ENCODE results near the gene KIAA0825. TPM values are rescaled to one million over a fixed set of nuclear protein-coding genes. Genes with fewer than 3 reads are reported as not detected.

The KIAA0825 gene
- total RNA-seq, 2 donors from 2014 or later, result 4.1 to 4.3 TPM

DNA sequence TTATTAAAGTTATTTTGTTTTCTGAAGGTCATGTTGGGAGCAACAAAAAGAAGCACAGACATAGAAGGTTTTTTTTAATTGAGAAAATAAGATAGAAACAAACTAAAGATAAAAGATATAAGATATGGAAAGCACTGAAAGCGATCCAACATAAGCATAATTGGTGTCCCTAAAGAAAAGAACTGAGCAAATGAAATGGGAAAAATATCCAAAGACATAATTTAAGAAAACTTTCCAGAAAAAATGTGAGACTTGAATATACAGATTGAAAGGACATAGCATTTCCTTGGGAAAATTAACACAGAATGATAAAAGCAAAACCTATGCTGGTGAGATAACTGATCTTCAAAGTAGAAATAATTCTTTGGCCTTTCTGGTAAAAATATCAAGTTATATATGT is 289.3 kb downstream of the KIAA0825 start:
- Histone ChIP-seq H3K27me3 (replicated peaks; ENCODE audit: insufficient read depth) (no peaks in the 10 kb centered on the region), H3K36me3 (no peaks in the 10 kb centered on the region), H3K4me1 (ENCODE audit: control insufficient read depth in 1 of 2, low read depth in 2 of 2) (no peaks in the 10 kb centered on the region), H3K27ac (no peak overlapping the region), H3K9me3 (no peaks in the 10 kb centered on the region), H3K4me3 (no peak overlapping the region)
- no peak for ATAC-seq (ENCODE audit: insufficient number of reproducible peaks, low FRiP score, low read depth)
- TF ChIP-seq, protein P1, sequence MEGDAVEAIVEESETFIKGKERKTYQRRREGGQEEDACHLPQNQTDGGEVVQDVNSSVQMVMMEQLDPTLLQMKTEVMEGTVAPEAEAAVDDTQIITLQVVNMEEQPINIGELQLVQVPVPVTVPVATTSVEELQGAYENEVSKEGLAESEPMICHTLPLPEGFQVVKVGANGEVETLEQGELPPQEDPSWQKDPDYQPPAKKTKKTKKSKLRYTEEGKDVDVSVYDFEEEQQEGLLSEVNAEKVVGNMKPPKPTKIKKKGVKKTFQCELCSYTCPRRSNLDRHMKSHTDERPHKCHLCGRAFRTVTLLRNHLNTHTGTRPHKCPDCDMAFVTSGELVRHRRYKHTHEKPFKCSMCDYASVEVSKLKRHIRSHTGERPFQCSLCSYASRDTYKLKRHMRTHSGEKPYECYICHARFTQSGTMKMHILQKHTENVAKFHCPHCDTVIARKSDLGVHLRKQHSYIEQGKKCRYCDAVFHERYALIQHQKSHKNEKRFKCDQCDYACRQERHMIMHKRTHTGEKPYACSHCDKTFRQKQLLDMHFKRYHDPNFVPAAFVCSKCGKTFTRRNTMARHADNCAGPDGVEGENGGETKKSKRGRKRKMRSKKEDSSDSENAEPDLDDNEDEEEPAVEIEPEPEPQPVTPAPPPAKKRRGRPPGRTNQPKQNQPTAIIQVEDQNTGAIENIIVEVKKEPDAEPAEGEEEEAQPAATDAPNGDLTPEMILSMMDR (IDR thresholded peaks at IDR 0.05), result no peak
- no peak for DNase-seq (ENCODE audit: low spot score)

DNA sequence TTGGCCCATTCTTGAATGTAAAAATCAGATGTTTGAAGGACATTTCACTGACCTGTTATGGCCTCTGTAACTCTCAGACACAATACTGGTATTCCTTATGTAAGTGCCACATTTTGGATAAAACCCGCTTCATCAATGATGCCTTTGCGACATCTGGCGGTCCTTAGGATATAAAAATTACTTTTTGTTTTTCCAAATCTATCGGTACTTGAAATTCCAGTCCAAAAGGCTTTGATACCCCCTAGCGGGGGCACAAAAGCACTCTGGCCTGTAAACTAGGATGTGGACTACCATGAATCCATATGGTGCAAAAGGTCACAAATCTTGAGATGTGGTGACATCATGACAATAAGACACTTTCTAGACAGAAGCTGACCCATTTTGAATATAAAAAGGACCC is 291.8 kb downstream of the KIAA0825 start:
- H3K9me3 ChIP-seq, result no peaks in the 10 kb centered on the region
- ATAC-seq (ENCODE audit: insufficient number of reproducible peaks, low FRiP score, low read depth) (no peak), DNase-seq (ENCODE audit: low spot score) (no peak)
- H3K36me3 ChIP-seq, result no peaks in the 10 kb centered on the region
- H3K27me3 ChIP-seq (replicated peaks; ENCODE audit: insufficient read depth), result no peaks in the 10 kb centered on the region
- H3K4me1 ChIP-seq (ENCODE audit: control insufficient read depth in 1 of 2, low read depth in 2 of 2), result no peaks in the 10 kb centered on the region
- no peak overlapping the region for H3K4me3 ChIP-seq
- TF ChIP-seq, protein P1 (IDR thresholded peaks at IDR 0.05), result no peak
- no peak overlapping the region for H3K27ac ChIP-seq

DNA sequence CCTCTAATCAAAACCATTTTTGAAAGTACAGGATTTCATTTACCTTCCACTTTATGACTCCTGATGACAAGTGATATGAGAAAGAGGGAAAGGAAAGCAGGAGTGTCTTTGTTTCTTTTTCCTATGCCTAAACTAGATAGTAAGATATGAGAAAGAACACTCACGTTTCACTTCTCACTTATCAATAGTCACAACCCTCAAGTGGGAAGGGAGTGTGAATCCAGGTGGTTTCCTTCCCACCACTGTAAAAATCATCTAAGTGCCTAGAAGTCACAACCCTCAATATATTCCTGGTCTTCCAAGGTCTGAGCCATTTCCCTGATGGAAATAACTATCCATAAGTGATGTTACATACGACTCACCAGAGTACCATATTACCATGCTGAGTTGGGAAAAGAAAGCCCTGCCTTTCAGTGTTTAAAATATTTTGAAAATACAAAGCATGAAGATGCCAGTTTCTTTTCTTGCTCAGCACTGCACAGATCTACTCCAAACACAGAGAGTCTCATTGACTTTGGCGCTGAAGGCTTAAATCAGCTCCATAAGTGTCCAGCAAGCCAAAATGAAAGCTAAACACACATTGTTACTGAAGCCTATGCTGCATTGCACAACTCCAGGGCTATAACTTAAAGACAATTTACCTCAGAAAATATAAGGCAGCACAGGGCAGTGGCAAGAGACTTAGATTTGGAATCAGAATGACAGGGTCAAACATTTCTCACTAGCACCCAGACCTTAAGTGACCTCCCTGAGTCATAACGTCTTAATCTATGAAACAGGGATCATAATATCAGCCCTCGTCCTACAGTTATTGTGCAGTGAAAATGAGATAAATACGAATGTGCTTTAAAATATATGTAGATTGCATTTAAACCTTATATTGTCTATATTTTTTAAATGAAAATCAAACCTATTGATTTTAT is 301.2 kb downstream of the KIAA0825 start:
- DNase-seq (ENCODE audit: low spot score), result no peak
- Histone ChIP-seq H3K4me1 (ENCODE audit: control insufficient read depth in 1 of 2, low read depth in 2 of 2) (no peaks in the 10 kb centered on the region), H3K36me3 (no peaks in the 10 kb centered on the region), H3K9me3 (no peaks in the 10 kb centered on the region), H3K4me3 (peak overlapping the region; percentile 23), H3K27me3 (replicated peaks; ENCODE audit: insufficient read depth) (no peaks in the 10 kb centered on the region), H3K27ac (no peak overlapping the region)
- TF ChIP-seq, protein P1 (IDR thresholded peaks at IDR 0.05), result no peak
- no peak for ATAC-seq (ENCODE audit: insufficient number of reproducible peaks, low FRiP score, low read depth)

DNA sequence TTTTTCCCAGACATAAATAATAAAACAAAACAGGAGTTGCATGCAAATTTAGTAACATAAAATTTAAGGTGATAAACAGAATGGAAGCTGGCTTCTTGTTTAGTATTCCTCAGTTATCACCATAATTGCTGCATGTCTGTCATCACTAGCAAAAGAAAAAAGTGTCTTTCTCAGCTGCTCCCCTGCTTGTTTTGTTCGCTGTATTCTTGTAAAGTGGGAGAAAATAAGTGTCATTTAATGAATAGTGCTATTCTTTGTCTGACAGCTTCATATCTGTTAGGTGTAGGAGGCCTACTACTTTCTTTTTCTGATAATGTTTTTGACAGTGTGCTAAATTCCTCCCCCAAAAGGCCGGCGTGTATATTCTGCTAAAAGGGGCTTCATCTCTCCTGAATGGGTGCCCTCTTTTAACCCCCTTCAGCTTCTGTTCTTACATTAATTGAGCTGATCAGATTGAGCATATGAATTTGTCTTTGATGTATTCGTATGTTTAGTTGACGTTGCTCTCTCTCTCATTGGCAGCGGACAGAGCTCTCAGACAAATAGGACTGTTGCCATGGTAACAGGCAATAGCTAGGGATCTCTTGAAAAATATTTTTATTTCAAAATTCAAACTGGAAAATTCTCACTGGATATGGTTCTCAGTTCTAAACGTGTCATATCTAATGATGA is 303.8 kb downstream of the KIAA0825 start:
- no peak overlapping the region for H3K4me3 ChIP-seq
- no peaks in the 10 kb centered on the region for H3K36me3 ChIP-seq
- H3K9me3 ChIP-seq, result no peaks in the 10 kb centered on the region
- DNase-seq (ENCODE audit: low spot score) (no peak), ATAC-seq (ENCODE audit: insufficient number of reproducible peaks, low FRiP score, low read depth) (no peak)
- TF ChIP-seq, protein P1 (IDR thresholded peaks at IDR 0.05), result no peak
- no peak overlapping the region for H3K27ac ChIP-seq
- H3K27me3 ChIP-seq (replicated peaks; ENCODE audit: insufficient read depth), result no peaks in the 10 kb centered on the region
- H3K4me1 ChIP-seq (ENCODE audit: control insufficient read depth in 1 of 2, low read depth in 2 of 2), result no peaks in the 10 kb centered on the region

DNA sequence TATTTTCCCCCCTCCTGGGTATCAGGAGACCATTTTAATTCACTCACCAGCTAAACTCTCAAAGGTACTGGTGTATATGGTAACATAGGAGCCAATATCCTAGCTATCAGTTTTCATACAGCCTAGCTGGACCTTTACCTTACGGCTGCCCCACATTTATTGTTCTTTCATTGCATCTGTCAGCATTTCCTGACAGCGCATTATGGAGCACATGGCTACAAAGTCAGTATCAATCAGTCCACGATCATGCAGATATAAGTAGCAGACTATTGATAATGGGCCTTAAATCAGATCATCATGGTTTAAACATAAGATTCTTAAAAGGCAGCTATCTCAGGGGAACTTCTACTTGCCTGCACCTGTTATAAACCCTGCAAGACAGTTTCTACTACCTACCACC is 304.7 kb downstream of the KIAA0825 start:
- ATAC-seq (ENCODE audit: insufficient number of reproducible peaks, low FRiP score, low read depth), result no peak
- H3K4me1 ChIP-seq (ENCODE audit: control insufficient read depth in 1 of 2, low read depth in 2 of 2), result no peaks in the 10 kb centered on the region
- no peaks in the 10 kb centered on the region for H3K9me3 ChIP-seq
- no peaks in the 10 kb centered on the region for H3K36me3 ChIP-seq
- TF ChIP-seq, protein P1 (IDR thresholded peaks at IDR 0.05), result no peak
- DNase-seq (ENCODE audit: low spot score), result no peak
- no peaks in the 10 kb centered on the region for H3K27me3 ChIP-seq (replicated peaks; ENCODE audit: insufficient read depth)
- no peak overlapping the region for H3K27ac ChIP-seq
- no peak overlapping the region for H3K4me3 ChIP-seq

Measured in thoracic aorta (tissue), 2 donors.